ENCODE data around the gene NUDCD3. TPM values are rescaled to one million over a fixed set of nuclear protein-coding genes. Genes with fewer than 3 reads are reported as not detected.

NUDCD3 gene
- total and polyA plus RNA-seq, 7 donors = 14.3 to 50.5 (median 37.2) TPM

- Histone ChIP-seq H3K9me3 (no peaks in the 10 kb centered on the region), H3K27me3 (no peaks in the 10 kb centered on the region), H3K36me3 (no peaks in the 10 kb centered on the region), H3K27ac (no peak overlapping the region), H3K4me3 (no peak overlapping the region), H3K4me1 (peaks cover 0 to 13% (median 2%) of the 10 kb centered on the region in 4 donors)
- no peak for TF ChIP-seq CTCF (IDR thresholded peaks at IDR 0.05)
- TF ChIP-seq POLR2A (IDR thresholded peaks at IDR 0.05) = no peak
- TF ChIP-seq POLR2AphosphoS5 (IDR thresholded peaks at IDR 0.05) = no peak
- TF ChIP-seq EP300 (IDR thresholded peaks at IDR 0.05) = no peak
- intact Hi-C loops (cut with DNase I) = no loop called here
- DNase-seq = no peak
These were observed 49.8 kb downstream of the NUDCD3 start for GRCh38 chr7:44440577-44441078.

DNA sequence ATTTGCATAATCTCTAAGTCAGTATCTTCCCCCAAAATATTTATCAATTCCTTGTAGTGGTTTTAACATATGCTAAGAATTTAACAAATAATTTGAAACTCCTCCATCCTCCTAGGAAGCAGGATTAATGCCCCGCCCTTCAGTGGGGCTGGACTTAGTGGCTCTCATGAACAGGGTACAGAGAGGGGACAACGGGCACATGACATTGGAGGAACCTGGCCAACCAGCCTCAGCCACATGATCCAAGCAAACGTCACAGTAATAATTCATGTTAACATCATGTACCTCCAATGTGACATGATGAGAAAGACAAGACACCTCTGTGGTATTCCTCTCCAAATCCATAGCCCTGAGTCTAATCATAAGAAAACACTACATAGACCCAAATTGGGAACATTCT is 50.5 kb downstream of the NUDCD3 start:
- H3K4me1 ChIP-seq = peaks cover 0 to 11% (median 2%) of the 10 kb centered on the region in 4 donors
- H3K36me3 ChIP-seq = no peaks in the 10 kb centered on the region
- 70 to 82% methylated on average over 3 of the region's 3 CpGs for WGBS, 2 donors
- no peaks in the 10 kb centered on the region for H3K27me3 ChIP-seq
- intact Hi-C loops (cut with DNase I) = no loop called here
- H3K27ac ChIP-seq = no peak overlapping the region
- TF ChIP-seq EP300 (IDR thresholded peaks at IDR 0.05) = no peak
- TF ChIP-seq CTCF (IDR thresholded peaks at IDR 0.05) = no peak
- TF ChIP-seq POLR2A (IDR thresholded peaks at IDR 0.05) = no peak
- TF ChIP-seq POLR2AphosphoS5 (IDR thresholded peaks at IDR 0.05) = no peak
- H3K4me3 ChIP-seq = no peak overlapping the region
- DNase-seq = no peak
- H3K9me3 ChIP-seq = no peaks in the 10 kb centered on the region

DNA sequence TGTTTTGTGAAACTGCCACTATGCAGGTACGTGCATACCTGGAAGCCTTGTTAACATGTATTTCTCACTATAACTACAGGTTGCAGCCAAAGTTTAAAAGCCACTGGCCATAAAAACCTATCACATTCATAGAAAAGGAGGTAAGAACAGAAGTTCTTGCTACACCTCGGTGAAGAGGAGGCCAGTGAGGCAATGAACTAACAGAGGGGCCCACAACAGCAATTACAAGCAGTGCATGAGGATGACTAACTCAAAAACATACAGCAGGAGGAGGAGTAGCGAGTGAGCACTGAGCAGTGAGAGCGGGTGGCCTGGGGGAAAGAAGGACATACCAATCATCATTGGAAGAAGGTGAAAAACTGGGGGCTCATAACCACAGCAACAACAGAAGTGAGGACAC is 51.6 kb downstream of the NUDCD3 start:
- no peaks in the 10 kb centered on the region for H3K27me3 ChIP-seq
- H3K9me3 ChIP-seq = no peaks in the 10 kb centered on the region
- WGBS, 2 donors = 77 to 94% methylated on average over 4 of the region's 4 CpGs
- H3K36me3 ChIP-seq = no peaks in the 10 kb centered on the region
- H3K4me3 ChIP-seq = no peak overlapping the region
- H3K4me1 ChIP-seq = peaks cover 0 to 21% (median 7%) of the 10 kb centered on the region in 4 donors
- intact Hi-C loops (cut with DNase I) = no loop called here
- no peak for DNase-seq
- TF ChIP-seq CTCF (IDR thresholded peaks at IDR 0.05) (no peak), POLR2AphosphoS5 (IDR thresholded peaks at IDR 0.05) (no peak), EP300 (IDR thresholded peaks at IDR 0.05) (no peak), POLR2A (IDR thresholded peaks at IDR 0.05) (no peak)
- no peak overlapping the region for H3K27ac ChIP-seq

- H3K27ac ChIP-seq = no peak overlapping the region
- H3K36me3 ChIP-seq = no peaks in the 10 kb centered on the region
- H3K4me1 ChIP-seq = peaks cover 0 to 23% (median 6%) of the 10 kb centered on the region in 4 donors
- no peak overlapping the region for H3K4me3 ChIP-seq
- no peaks in the 10 kb centered on the region for H3K27me3 ChIP-seq
- intact Hi-C loops (cut with DNase I) = no loop called here
- no peaks in the 10 kb centered on the region for H3K9me3 ChIP-seq
- no peak for DNase-seq
- TF ChIP-seq POLR2A (IDR thresholded peaks at IDR 0.05) (no peak), EP300 (IDR thresholded peaks at IDR 0.05) (no peak), POLR2AphosphoS5 (IDR thresholded peaks at IDR 0.05) (no peak), CTCF (IDR thresholded peaks at IDR 0.05) (no peak)
- 90 to 93% methylated on average over 7 of the region's 7 CpGs for WGBS, 2 donors
These were observed 56.3 kb downstream of the NUDCD3 start for GRCh38 chr7:44434201-44434600.

Data from sigmoid colon (tissue), 7 donors.